SK-N-SH treated with all-trans-retinoic acid at 6 μM for 48 hours (cell line): ENCODE results near the gene CCR9.

Experiments used
- BACH2 ChIP-seq: fragments of 250-450 bp; sonication (Bioruptor Pico); IDR thresholded peaks from 2 replicates; pipeline ENCODE4 v1.9.0; 2021; ENCODE audit warnings: mild to moderate bottlenecking, borderline replicate concordance
- CSDC2 ChIP-seq: fragments of 250-450 bp; sonication (Bioruptor Pico); IDR thresholded peaks from 2 replicates; pipeline ENCODE4 v1.5.0; 2020; ENCODE audit warnings: mild to moderate bottlenecking, moderate library complexity
- RARB ChIP-seq: fragments of 250-450 bp; sonication (Bioruptor Pico); IDR thresholded peaks from 2 replicates; pipeline ENCODE4 v1.8.0; 2021; ENCODE audit warnings: mild to moderate bottlenecking, moderate library complexity
- TOX ChIP-seq: fragments of 250-450 bp; sonication (Bioruptor Pico); IDR thresholded peaks from 2 replicates; pipeline ENCODE4 v1.8.0; 2021; ENCODE audit warnings: mild to moderate bottlenecking, moderate library complexity, borderline replicate concordance
- ZFP3 ChIP-seq: fragments of 250-450 bp; sonication (Bioruptor Pico); IDR thresholded peaks from 2 replicates; pipeline ENCODE4 v1.5.0; 2020; ENCODE audit warnings: mild to moderate bottlenecking, moderate library complexity
- ZFP30 ChIP-seq: fragments of 450-650 bp; formaldehyde crosslinking; IDR thresholded peaks from 2 replicates; pipeline ENCODE4 v1.5.0; 2022; ENCODE audit warnings: mild to moderate bottlenecking, moderate library complexity
- ZNF565 ChIP-seq: fragments of 450-650 bp; formaldehyde crosslinking; conservative IDR thresholded peaks from 2 replicates; pipeline ENCODE4 v1.5.0; 2020; ENCODE audit warnings: low read depth, mild to moderate bottlenecking, moderate library complexity
- ZNF70 ChIP-seq: fragments of 450-650 bp; formaldehyde crosslinking; IDR thresholded peaks from 2 replicates; pipeline ENCODE4 v1.5.0; 2020; ENCODE audit warnings: mild to moderate bottlenecking, moderate library complexity
- TF ChIP-seq, protein P1 (sequence below): fragments of 250-450 bp; sonication (Bioruptor Pico); IDR thresholded peaks from 2 replicates; pipeline ENCODE4 v1.5.1; 2020; ENCODE audit warnings: low read depth, mild to moderate bottlenecking, moderate library complexity
- TF ChIP-seq, protein P2 (sequence below): fragments of 250-450 bp; sonication (Bioruptor Pico); IDR thresholded peaks from 2 replicates; pipeline ENCODE4 v1.8.0; 2020; ENCODE audit warnings: mild to moderate bottlenecking, moderate library complexity, borderline replicate concordance

DNA sequence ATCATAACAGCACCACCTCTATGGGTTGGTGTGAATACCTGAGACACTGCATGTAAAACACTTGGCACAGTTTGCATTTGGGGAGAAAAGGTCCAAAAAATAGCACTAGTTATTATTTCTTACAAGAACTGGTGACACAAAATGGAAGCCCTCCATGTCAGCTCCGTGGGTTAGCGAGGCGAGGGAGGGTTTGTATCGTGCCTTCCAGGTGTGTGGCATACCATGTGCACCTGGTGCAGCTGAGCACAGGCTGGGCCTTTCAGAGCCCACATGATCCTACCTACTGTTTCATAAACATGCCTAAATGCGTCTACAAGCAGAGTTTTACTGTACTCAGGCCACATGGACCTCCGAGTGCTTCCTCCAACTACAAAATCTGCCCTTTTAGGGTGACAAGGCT is 62.5 kb downstream of the CCR9 start:
- TF ChIP-seq ZFP3 (CRISPR knock-in tag), result no peak
- TF ChIP-seq, protein P1, sequence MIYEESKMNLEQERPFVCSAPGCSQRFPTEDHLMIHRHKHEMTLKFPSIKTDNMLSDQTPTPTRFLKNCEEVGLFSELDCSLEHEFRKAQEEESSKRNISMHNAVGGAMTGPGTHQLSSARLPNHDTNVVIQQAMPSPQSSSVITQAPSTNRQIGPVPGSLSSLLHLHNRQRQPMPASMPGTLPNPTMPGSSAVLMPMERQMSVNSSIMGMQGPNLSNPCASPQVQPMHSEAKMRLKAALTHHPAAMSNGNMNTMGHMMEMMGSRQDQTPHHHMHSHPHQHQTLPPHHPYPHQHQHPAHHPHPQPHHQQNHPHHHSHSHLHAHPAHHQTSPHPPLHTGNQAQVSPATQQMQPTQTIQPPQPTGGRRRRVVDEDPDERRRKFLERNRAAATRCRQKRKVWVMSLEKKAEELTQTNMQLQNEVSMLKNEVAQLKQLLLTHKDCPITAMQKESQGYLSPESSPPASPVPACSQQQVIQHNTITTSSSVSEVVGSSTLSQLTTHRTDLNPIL, result no peak
- TF ChIP-seq BACH2, result no peak
- no peak for TF ChIP-seq ZNF70 (CRISPR knock-in tag)
- no peak for TF ChIP-seq RARB (CRISPR knock-in tag)
- no peak for TF ChIP-seq CSDC2 (CRISPR knock-in tag)
- TF ChIP-seq TOX (CRISPR knock-in tag), result no peak
- TF ChIP-seq, protein P2, sequence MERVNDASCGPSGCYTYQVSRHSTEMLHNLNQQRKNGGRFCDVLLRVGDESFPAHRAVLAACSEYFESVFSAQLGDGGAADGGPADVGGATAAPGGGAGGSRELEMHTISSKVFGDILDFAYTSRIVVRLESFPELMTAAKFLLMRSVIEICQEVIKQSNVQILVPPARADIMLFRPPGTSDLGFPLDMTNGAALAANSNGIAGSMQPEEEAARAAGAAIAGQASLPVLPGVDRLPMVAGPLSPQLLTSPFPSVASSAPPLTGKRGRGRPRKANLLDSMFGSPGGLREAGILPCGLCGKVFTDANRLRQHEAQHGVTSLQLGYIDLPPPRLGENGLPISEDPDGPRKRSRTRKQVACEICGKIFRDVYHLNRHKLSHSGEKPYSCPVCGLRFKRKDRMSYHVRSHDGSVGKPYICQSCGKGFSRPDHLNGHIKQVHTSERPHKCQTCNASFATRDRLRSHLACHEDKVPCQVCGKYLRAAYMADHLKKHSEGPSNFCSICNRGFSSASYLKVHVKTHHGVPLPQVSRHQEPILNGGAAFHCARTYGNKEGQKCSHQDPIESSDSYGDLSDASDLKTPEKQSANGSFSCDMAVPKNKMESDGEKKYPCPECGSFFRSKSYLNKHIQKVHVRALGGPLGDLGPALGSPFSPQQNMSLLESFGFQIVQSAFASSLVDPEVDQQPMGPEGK (CRISPR knock-in tag), result no peak
- TF ChIP-seq ZNF565 (CRISPR knock-in tag), result no peak
- no peak for TF ChIP-seq ZFP30
